Calu3 (cell line): ENCODE results near the gene LMBRD1. TPM values are rescaled to one million over a fixed set of nuclear protein-coding genes. Genes with fewer than 3 reads are reported as not detected.
"Not testable (repeated sequence)": the region's sequence is repeated elsewhere in the genome, so short reads cannot be mapped to it uniquely, and the experiment has no call there.

Experiments used
- BruUV-seq: library from RNA; stranded (reverse); fragments of 400-500 nt; replicated peaks from 2 replicates; lab custom pipeline; 2021; lab: Mats Ljungman, UMichigan
- CTCF ChIA-PET: fragments of 300-600 bp; sonication (Branson Sonifier 250); formaldehyde crosslinking; loops from one replicate; lab custom pipeline; 2022; ENCODE audit warnings: antibody characterized with exemption; lab: Charles Lee
- DNase-seq: peaks from one replicate; pipeline ENCODE4 v3.0.0; 2022
- H3K27ac Mint-ChIP-seq: one replicate; pipeline ENCODE4 v1.8.0; 2022; ENCODE audit warnings: mixed read lengths; ENCODE audit not compliant: unreplicated experiment
- H3K27me3 Mint-ChIP-seq: one replicate; pipeline ENCODE4 v1.8.0; 2022; ENCODE audit warnings: mixed read lengths; ENCODE audit not compliant: unreplicated experiment
- H3K36me3 Mint-ChIP-seq: one replicate; pipeline ENCODE4 v1.8.0; 2022; ENCODE audit warnings: mild to moderate bottlenecking, moderate library complexity, mixed read lengths; ENCODE audit not compliant: insufficient read depth, unreplicated experiment
- H3K4me1 Mint-ChIP-seq: one replicate; pipeline ENCODE4 v1.8.0; 2022; ENCODE audit warnings: mild to moderate bottlenecking, low read depth, mixed read lengths; ENCODE audit not compliant: unreplicated experiment
- H3K4me3 Mint-ChIP-seq: one replicate; pipeline ENCODE4 v1.8.0; 2022; ENCODE audit warnings: mild to moderate bottlenecking, low read depth, moderate library complexity, mixed read lengths; ENCODE audit not compliant: unreplicated experiment
- H3K9me3 Mint-ChIP-seq: one replicate; pipeline ENCODE4 v1.8.0; 2022; ENCODE audit warnings: low read depth, mixed read lengths; ENCODE audit not compliant: unreplicated experiment
- CTCF ChIP-seq: fragments of 200-600 bp; IDR thresholded peaks from one replicate; pipeline ENCODE4 v1.8.0; 2022; ENCODE audit warnings: antibody characterized with exemption; ENCODE audit not compliant: unreplicated experiment
- intact Hi-C: fragments of 100-400 bp; cut with micrococcal nuclease; formaldehyde crosslinking; loops from one replicate; pipeline ENCODE4 v1.10.0; 2022; ENCODE audit not compliant: unreplicated experiment
- total RNA-seq: library from RNA; stranded (reverse); gene quantifications from 2 replicates; pipeline ENCODE4 v1.2.3, GENCODE V29; 2022

LMBRD1 gene
- total RNA-seq, 1 experiment from 2014 or later: 36.6 TPM

- no peak overlapping the region for H3K27ac Mint-ChIP-seq
- H3K9me3 Mint-ChIP-seq: no peaks in the 10 kb centered on the region
- CTCF ChIA-PET: interaction anchor here (1.2 kb wide), 1 partner anchor 39 kb away, joined by 4 read pairs; the partner anchor contains the start of gene LMBRD1
- no peak overlapping the region for H3K4me3 Mint-ChIP-seq
- H3K36me3 Mint-ChIP-seq: no peaks in the 10 kb centered on the region
- no peaks in the 10 kb centered on the region for H3K27me3 Mint-ChIP-seq
- no peaks in the 10 kb centered on the region for H3K4me1 Mint-ChIP-seq
- TF ChIP-seq CTCF: peak; percentile 63
- BruUV-seq: no TSS peak
- DNase-seq: peak; percentile 27
- intact Hi-C loops: loop anchor here (1.0 to 2.0 kb wide), 2 partner anchors 273 to 331 kb away; no protein-coding TSS in a partner anchor
Measured at GRCh38 chr6:69835414-69836179, 38.8 kb upstream of the LMBRD1 start.

- intact Hi-C loops: no loop called here
- DNase-seq: no peak
- TF ChIP-seq CTCF: no peak
- no peaks in the 10 kb centered on the region for H3K36me3 Mint-ChIP-seq
- no peaks in the 10 kb centered on the region for H3K4me1 Mint-ChIP-seq
- no peak overlapping the region for H3K4me3 Mint-ChIP-seq
- H3K27ac Mint-ChIP-seq: no peak overlapping the region
- CTCF ChIA-PET: no interaction called here
- H3K27me3 Mint-ChIP-seq: no peaks in the 10 kb centered on the region
- H3K9me3 Mint-ChIP-seq: no peaks in the 10 kb centered on the region
- BruUV-seq: no TSS peak
Measured at GRCh38 chr6:69832558-69832957, 35.7 kb upstream of the LMBRD1 start.

- DNase-seq: no peak
- no peak for TF ChIP-seq CTCF
- intact Hi-C loops: no loop called here
- Mint-ChIP-seq H3K4me1 (no peaks in the 10 kb centered on the region), H3K36me3 (no peaks in the 10 kb centered on the region), H3K27me3 (no peaks in the 10 kb centered on the region), H3K4me3 (no peak overlapping the region), H3K9me3 (no peaks in the 10 kb centered on the region), H3K27ac (no peak overlapping the region)
- no TSS peak for BruUV-seq
- CTCF ChIA-PET: no interaction called here
Measured at GRCh38 chr6:69827276-69827893, 30.6 kb upstream of the LMBRD1 start.

GRCh38 chr6:69825904-69826303, 29.1 kb upstream of the LMBRD1 start:
- BruUV-seq: no TSS peak
- no peak for TF ChIP-seq CTCF
- intact Hi-C loops: no loop called here
- Mint-ChIP-seq H3K9me3 (no peaks in the 10 kb centered on the region), H3K4me3 (no peak overlapping the region), H3K4me1 (no peaks in the 10 kb centered on the region), H3K27me3 (no peaks in the 10 kb centered on the region), H3K27ac (no peak overlapping the region), H3K36me3 (no peaks in the 10 kb centered on the region)
- CTCF ChIA-PET: no interaction called here
- DNase-seq: no peak

DNA sequence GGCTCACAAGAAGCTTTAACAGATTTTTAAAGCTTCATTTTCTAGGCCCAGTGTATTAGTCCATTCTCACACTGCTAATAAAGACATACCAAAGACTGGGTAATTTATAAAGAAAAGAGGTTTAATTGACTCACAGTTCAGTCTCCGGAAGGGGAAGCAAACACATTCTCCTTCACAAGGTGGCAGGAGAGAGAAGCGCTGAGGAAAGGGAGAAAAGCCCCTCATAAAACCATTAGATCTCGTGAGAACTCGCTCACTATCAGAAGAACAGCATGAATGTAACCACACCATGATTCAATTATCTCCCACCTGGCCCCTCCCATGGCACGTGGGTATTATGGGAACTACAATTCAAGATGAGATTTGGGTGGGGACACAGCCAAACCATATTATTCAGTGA, 27.5 kb upstream of the LMBRD1 start:
- BruUV-seq, CTCF ChIA-PET, H3K27me3 Mint-ChIP-seq, intact Hi-C loops, H3K4me1 Mint-ChIP-seq, H3K27ac Mint-ChIP-seq, H3K4me3 Mint-ChIP-seq, DNase-seq, H3K9me3 Mint-ChIP-seq, H3K36me3 Mint-ChIP-seq: not testable (repeated sequence)
